ENCODE measurements around the gene SOX6.
"Not testable (repeated sequence)": the region's sequence is repeated elsewhere in the genome, so short reads cannot be mapped to it uniquely, and the experiment has no call there.

Gene SOX6

GRCh38 chr11:15938983-15939382 is 417.4 kb downstream of the SOX6 start:
- no peak overlapping the region for H3K4me3 ChIP-seq (ENCODE audit: low read depth, low read length)

DNA sequence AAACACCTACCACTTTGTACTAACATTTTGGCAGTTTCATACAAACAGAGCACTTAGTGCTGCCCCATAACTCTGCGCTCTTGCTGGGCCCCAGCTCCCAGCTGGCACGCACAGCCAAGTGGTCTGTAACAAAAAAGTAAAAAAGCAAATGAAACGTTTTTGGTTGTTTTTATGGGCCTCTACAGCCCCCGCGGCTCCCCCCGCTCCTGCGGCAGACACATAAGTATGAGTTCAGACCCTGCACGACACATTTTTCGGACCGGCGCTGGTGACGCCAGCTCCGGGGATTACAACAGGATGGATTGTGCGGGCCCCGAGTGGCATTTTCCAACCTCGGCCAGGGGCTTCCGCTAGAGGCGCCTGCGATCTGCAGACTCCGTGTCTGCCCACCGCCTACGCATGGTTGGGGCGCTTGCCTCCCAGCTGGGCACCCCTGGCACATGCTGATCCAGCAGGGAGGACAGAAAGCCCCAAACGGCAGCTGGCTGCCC is 418.2 kb downstream of the SOX6 start:
- no peak overlapping the region for H3K4me3 ChIP-seq (ENCODE audit: low read depth, low read length)

GRCh38 chr11:15937601-15938120 is 418.7 kb downstream of the SOX6 start:
- H3K4me3 ChIP-seq (ENCODE audit: low read depth, low read length): no peak overlapping the region

GRCh38 chr11:15936011-15936410 is 420.3 kb downstream of the SOX6 start:
- H3K4me3 ChIP-seq (ENCODE audit: low read depth, low read length): no peak overlapping the region

DNA sequence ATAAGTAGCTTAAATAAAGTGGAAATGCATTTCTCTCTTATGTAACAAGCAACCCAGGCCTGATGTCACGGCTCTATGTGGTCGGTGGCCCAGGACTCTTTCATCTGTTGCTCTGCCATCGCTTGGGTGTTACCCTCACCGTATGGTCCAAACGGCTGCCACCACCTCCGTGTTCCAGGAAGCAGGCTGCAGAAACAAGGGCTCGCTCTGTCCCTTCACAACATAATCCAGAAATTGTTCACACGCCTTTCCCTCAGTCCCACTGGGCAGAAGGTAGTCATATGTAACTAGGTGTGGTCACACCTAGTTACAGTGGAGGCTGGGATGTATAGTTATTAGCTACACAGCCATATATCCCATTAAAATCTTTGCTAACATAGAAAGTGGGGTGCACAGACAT is 421.0 kb downstream of the SOX6 start:
- no peak overlapping the region for H3K4me3 ChIP-seq (ENCODE audit: low read depth, low read length)

GRCh38 chr11:15933886-15934625 is 422.3 kb downstream of the SOX6 start:
- no peak overlapping the region for H3K4me3 ChIP-seq (ENCODE audit: low read depth, low read length)

DNA sequence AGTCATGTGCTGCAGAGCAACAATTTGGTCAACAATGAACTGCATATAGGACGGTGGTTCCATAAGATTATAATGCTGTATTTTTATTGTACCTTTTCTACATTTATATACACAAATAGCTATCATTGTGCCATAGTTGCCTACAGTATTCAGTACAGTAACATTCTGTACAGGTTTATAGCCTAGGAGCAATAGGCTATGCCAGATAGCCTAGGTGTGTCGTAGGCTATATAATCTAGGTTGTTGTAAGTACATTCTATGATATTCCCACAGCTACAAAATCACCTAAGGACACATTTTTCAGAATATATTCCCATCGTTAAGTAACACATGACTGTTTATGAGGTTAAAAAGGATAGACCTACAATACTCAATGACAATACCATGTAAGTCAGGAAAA is 423.9 kb downstream of the SOX6 start:
- no peak overlapping the region for H3K4me3 ChIP-seq (ENCODE audit: low read depth, low read length)

DNA sequence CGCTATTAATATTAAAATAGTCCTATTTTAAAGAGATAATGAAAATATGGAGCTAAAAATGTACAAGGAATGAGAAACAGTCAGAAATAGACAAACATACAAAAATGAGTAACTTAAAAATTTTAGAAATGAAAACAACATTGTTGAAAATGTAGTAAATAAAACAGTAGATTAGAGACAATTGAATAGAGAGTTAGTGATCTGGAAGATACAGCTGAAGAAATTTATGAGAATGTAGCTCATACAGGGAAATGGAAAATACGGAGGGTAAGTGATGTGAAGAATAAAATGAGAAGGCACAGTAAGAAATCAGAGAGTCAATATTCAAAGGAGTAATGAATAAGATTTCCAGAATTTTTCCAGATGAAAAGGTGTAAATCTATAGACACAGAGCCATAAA is 424.8 kb downstream of the SOX6 start:
- no peak overlapping the region for H3K4me3 ChIP-seq (ENCODE audit: low read depth, low read length)

GRCh38 chr11:15930442-15931025 is 425.8 kb downstream of the SOX6 start:
- no peak overlapping the region for H3K4me3 ChIP-seq (ENCODE audit: low read depth, low read length)

DNA sequence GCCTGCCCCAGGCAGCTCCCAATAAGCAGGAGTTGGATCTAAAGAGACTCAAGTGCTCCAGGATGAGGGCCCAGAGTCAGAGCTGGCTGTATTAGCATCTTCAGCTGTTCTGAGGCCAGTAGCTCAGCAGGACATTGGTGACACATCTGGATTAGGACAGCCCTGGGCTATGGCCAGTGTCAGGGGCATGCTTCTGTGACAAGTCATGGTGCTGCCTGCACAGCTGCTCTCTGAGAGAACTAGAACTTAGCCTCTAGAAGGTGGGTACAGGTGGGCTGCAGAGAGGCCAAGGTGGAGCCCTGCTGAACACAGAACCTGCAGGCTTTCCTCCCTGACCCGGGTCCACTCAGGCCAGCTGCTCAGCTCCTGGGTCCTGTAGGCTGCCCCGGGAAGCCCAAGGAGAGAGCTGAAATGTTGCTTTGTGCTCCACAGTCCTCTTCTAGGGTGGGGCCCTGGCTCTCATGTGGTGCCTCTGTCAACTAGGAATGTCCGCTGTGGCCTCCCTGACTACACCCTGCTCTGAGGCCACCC is 426.9 kb downstream of the SOX6 start:
- H3K4me3 ChIP-seq (ENCODE audit: low read depth, low read length): no peak overlapping the region

GRCh38 chr11:15927864-15928217 is 428.5 kb downstream of the SOX6 start:
- no peak overlapping the region for H3K4me3 ChIP-seq (ENCODE audit: low read depth, low read length)

GRCh38 chr11:15927196-15927863 is 429.0 kb downstream of the SOX6 start:
- no peak overlapping the region for H3K4me3 ChIP-seq (ENCODE audit: low read depth, low read length)

DNA sequence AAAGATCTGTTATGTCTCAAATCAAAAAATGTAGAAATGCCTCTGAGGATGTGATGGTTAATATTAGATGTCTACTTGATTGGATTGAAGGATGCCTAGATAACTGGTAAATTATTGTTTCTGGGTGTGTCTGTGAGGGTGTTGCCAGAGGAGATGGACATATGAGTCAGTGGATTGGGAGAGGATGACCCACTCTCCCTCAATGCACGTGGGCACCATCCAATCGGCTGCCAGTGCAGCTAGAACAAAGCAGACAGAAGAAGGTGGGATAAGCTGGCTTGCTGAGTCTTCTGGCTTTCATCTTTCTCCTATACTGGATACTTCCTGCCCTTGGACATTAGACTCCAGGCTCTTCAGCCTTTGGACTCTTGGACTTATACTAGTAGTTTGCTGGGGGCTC is 430.3 kb downstream of the SOX6 start:
- no peak overlapping the region for H3K4me3 ChIP-seq (ENCODE audit: low read depth, low read length)

DNA sequence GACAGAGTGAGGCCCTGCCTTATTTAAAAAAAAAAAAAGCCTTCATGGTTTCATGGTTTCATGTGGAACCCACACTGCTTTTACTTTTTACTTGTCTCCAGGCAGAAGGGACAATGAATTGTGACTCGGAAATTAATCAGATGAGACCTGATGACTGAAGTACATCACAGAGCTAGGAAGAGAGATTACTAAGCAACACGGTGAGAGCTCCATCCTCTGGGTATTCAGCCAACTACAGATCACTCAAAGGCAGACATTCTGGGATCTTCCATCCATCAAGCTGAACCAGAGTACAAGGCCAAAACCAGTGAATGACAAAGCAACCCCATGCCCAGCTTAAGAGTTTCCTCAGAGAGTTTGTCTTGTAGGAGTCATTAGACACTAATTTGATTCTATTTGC is 433.2 kb downstream of the SOX6 start:
- no peak overlapping the region for H3K4me3 ChIP-seq (ENCODE audit: low read depth, low read length)

- not testable (repeated sequence) for H3K4me3 ChIP-seq (ENCODE audit: low read depth, low read length)
These were observed 433.6 kb downstream of the SOX6 start for GRCh38 chr11:15922745-15923144.

DNA sequence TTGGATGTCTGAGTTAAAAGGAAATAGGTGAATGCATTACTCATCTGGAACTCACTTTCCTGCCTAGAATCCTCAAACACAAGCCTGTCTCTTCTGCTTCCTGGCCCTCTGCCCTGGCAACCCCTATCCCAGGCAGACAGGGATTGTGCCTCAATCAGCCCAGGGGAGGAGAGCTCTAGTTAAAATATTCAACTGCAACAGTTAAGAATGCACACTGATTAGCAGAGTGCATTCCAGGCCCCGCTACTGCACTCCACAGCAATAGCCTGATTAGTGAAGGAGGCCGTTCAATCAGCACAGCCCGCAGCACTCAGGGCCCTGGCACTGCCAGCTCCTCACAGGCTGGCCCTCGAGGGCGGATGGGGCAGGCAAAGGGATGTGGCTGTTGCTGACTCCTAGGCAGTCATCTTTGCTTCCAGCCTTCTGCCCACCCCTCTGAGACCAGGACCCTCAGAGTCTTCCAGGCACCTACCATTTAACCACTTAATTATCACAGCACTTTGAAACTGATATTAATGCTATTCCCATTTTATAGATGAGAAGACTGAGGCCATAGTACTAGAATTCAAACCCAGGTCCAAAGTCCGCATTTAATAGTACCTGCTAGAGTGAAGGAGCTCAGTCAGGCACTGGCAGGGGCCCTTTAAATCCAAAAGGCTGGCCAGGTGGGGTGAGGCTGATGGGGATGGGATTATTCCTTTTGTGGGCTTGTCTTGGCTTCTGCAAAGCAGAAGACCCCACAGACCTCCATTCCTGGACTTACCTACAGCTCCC is 435.3 kb downstream of the SOX6 start:
- H3K4me3 ChIP-seq (ENCODE audit: low read depth, low read length): no peak overlapping the region

- no peak overlapping the region for H3K4me3 ChIP-seq (ENCODE audit: low read depth, low read length)
These were observed 437.7 kb downstream of the SOX6 start for GRCh38 chr11:15918674-15919073.

DNA sequence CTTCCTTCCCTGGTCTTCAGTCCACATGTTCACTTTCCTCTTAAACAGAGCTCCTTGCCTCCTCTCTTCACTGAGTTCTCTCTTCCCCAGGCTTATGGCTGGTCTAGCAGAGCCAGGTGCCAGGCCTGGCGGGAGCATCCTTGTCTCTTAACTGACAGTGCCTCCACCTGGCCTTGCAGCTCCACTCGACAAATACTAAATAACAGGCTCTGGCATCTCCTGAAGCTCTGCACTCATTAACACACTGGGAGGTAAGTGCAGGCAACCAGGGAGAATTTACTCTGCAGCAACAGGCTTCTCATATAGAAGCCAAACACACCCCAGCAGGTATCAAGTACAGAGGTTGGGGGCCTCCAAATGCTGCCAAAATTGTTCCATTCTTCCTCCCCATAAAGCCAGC is 438.1 kb downstream of the SOX6 start:
- H3K4me3 ChIP-seq (ENCODE audit: low read depth, low read length): no peak overlapping the region

Data from iPS-11a (cell line).